IPS DF 19.7 (cell line): Measurements from ENCODE around the gene SMYD3.
"Not testable (repeated sequence)": the region's sequence is repeated elsewhere in the genome, so short reads cannot be mapped to it uniquely, and the experiment has no call there.

Experiments
- DNase-seq: peaks from one replicate; pipeline ENCODE4 v3.0.0-alpha.2; 2013; ENCODE audit warnings: low read depth, low spot score

SMYD3 gene

DNA sequence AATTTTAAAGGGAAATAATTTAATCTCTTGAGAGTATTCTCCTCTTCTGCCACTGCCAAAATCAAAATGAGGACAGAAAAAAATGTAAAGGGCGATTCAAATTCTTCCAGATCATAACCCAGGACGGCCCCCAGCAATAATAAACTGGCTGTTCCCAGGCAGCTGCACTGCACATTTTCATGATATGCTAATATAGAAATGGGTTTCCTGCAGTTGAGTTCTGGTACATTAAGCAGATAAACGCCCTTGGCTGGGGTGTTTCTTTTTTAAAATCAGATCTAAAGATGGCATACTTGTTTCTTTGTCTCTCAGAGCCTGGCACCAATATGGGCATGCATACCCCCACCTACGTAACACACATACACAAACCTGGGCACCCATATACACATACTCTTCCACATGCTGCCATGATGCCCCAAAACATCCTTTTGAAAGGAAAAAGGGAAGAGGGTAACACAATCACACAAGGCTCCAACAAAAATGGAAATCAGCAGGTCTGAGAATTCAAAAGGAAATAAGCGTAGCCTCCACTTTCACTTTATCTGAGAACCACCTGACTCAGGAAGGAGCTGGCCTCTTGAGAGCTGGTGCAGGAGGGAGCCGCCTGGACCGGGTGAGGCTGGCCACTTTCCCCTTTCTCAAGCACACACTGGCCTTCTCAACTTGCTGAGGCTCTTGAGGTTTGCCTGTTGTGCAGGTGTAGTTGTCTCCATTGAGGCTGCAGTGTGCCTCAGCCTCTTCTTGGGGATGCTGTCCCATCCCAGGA is 698.9 kb downstream of the SMYD3 start:
- DNase-seq: no peak

DNA sequence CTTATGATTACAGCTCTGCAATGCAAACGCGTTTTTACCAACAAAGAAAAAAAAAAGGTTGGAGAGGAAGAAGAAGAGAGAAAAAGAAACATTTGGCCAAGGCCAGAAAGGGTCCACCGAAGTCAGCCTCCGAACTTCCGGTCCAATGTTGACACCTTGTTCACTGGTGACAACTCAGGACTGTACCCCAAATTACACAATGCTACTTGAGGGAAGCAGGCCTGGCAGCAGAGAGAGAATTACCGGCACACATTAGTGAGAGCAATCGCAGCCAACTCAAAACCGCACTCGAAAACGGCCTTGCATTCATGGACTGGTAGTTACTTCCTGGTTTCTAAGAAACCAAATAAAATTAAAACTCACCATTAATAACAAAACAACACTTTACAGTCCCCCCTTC is 699.8 kb downstream of the SMYD3 start:
- no peak for DNase-seq

DNA sequence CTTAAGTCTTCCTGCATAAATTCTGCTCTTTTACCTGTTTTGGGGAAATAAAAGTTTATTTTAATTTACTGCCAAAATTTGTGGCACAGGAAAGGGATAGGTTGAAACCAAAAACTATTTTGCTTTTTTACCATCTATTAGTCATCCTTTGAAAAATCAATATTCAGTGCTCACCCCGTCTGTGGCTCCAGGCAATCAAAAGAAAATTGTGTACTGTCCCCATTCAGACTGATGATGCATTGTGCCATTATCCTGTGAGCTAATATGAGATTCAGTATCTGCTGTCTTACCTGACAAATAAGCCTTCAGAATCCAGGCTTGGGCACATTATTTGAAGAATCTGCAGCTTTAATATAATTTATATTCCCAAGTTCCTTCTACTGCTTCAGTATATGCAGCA is 701.5 kb downstream of the SMYD3 start:
- DNase-seq: no peak

DNA sequence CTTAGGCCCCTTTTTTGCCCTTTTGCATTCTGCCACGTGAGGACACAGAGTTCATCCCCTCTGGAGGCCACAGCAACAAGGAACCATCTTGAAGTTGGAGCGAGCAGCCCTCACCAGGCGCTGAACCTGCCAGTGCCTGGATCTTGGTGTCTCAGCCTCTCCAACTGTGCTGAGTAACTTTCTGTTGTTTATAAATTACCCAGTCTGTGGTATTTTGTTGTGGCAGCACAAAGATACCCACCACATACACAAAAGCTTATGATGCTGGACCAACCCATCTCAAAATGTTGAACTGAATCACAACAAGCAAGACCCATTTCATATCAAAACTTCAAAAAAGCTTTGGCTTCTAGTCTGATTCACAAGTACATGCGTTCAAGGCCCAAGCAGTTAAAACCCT is 702.4 kb downstream of the SMYD3 start:
- DNase-seq: no peak

DNA sequence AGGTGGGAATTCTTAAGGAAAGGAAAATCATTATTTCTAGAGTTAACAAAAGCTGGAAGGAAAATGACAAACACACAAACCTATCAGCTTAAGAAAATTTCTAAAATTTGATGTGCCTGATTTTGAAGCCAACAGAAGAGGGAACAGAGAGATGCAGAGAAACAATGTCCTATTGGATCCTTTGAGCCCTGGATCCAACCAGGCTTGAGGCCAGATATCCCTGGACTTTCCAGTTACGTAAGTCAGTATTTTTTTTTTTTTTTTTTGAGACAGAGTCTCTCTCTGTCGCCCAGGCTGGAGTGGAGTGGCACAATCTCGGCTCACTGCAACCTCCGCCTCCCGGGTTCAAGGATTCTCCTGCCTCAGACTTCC is 703.4 kb downstream of the SMYD3 start:
- no peak for DNase-seq

DNA sequence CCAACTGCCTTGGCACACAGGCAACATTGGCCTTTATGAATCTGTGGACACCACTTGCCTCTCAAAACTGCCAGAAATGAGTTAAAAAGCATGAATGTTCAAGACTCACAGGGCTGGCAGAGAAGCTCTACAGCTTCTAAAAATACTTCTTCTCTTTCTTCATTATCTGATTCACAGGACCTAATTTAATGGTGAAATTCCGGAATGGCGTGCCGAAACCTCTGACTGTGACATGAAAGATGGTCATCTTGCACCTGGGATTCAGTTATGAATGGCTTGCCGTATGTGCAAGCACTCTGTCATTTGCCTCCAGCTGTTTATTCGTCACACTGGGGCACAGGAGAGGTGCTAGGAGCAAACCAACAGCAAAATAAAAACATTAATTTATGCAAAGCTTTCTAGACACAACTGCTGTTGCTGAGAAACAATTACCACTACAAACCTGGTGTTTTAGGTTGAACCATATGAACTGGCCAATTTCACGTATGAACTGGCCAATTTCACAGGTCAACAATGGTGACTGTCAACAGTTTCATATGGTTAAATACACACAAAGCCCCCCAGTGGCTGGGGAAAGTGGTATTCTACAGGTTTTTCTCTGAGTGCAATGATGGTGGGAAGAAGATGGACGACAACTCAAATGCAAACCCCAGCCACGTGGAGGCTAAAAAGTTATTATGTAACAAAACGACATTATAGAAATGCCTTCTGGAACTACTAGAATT is 704.0 kb downstream of the SMYD3 start:
- DNase-seq: no peak

DNA sequence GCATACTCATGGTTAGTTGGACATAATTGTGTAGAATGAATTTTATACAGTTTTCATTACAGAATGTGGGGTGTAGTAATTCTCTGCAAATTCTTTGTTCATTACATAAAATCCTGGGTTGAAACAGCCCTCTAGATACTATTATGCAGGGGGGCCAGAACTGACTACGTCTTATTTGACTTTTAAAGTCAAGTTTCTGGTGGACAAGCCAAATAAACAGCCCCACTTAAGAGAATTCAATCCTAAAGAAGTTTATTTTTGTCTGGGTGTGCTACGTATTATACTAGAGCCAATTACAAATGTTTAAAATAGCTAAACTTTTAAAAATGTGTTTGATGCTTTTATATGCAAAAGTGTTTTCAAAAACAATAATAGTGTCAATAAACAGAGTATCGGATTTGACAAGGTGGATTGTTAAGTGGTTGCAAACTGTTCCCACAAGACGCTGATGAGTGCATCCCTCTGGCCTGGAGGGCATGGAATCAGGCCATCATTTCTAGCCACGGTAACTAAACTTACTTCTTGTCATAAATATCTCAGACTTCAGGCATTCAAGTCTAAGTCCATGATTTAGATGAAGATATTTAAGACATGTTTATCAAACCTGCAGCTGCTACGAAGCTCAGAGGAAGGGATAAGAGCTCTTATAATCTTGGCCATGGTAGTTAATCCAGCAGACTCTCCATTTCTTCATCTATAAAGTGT is 706.0 kb downstream of the SMYD3 start:
- no peak for DNase-seq

DNA sequence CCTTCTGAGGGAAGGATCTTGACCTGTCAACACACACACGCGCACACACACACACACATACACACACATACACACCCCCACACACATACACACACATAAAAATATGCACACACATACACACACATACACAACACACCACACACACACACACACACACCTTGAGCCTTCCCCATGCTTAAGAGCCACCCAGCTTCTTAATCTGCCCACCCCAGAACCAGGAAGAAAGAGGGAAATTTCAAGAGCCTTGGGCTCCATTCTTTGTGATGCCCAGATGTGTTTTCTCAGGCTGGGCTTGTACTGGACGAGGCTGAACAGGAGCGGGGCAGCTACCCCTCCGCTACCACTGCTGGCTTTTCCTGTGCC is 708.7 kb downstream of the SMYD3 start:
- no peak for DNase-seq

DNA sequence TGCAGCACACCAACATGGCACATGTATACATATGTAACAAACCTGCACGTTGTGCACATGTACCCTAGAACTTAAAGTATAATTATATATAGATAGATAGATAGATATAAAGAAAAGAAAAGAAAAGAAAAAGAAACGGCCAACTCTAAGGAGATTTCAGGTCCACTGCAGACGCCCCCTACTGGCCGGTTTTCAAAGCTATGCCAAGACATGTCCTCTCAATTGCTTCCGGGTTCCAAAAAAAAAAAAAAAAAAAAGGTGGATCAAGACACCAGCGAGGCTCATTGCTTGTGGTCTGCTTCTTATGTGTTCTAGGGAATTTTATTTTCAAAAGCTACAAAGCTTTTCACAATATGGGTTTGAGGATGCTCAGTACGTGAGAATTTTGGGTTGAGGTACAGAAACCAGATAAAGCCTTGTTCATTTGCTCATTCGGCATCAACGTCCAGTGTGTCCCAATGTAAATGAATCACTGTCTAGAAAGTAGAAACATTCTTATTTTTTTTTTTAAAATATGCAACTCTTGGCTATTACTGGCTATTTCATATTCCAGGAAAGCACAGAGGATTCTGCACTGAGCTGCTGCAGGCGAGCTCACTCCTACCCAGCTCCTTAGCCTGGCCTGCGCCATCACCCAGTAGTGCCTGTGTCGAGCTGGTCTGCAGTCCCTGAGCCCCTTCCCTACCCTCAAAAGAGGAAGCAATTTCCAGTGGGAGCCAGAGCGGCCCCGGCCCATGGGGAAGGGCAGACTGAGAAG is 709.3 kb downstream of the SMYD3 start:
- no peak for DNase-seq

DNA sequence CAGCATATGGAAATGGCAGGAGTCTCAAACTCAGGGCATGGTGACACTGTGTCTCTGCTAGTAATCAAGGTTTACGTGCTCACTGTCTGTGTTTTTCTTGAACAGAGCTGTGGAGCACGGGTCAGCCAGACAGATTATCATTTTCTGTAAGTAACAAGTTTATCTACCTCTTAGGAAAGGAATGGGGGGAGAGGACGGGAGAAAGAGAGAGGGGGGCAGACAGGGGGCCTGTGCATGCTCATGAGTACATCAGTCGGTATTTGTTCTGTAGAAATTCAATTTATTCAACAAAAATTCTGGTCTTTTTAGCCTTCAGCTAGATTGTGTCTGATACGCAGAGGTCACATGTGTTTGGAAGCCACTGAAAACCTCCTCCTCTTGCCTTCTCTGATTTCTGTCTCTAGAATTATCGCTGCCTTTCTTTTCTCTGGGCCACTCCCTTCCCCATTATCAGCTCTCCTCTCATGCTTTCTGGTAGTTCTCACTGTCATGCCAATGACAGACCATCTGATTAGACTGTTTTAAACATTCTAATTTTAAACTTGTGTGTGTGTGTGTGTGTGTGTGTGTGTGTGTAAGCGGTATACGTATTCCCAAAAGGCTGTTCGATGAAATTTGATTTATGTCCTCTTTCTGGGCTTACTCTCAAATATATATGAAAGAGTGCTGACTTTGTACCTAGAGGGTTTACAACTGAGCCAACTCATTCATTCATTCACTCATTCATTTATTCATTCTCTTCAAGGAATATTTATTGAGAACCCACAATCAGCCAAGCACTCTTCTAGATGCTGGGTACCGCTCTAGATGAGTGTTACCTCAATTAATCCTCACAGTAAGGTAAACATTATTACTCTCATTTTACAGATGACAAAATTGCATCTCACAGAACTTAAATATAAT is 715.4 kb downstream of the SMYD3 start:
- no peak for DNase-seq

DNA sequence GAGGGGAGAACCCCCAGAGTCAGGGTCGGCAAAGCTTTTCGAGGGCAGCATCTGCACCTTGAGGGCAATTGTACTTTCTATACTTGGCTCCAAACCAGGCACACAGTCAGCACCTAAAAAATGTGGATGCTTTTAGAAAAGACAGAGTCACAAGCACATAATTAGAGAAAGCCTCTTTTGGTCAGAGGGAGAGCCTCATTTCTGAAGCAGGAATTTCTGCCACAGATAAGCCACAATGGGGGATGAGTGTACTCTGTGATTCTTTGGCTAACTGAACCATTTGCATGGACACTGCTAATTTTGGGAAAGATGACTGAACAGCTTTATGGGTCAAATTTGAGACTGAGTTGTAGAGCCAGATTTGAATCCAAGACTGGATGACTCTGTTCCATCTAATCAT is 716.6 kb downstream of the SMYD3 start:
- no peak for DNase-seq

DNA sequence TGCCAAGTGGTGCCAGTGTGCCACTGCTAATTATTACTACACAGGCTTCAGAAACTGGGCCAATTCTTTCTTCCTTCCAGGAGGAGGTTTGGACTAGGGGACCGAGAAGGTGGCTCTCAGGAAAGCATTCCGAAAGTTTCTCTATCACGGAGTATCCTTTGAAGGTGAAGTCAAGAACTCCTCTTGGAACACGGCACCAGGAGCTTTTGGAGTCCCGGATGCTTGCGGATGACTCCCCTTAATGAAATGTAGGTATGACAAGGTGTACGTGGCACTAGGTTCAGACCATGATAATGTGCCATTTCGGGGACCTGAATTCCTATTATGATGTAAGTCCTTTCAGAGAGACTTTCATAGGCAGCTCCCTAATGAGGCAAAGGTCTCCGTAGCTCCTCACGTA is 718.2 kb downstream of the SMYD3 start:
- no peak for DNase-seq

DNA sequence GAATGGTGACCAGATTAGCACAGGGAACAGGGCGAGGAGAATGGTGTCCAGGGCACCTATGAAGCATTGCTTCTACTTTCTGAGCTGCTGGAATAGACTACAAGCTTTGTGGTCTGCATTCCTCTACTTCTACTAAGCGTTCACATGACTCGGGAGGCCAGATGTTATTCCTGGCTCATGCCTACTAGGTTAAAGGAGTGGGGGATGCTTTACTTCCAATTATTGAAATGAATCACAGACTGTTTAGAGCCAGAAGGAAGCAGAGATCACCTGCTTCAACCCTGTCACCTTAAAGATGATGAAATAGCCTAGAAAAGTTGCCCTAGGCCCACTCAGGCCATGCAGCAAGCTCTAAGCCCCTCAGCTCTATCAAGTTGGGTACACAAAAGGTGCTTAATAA is 718.8 kb downstream of the SMYD3 start:
- DNase-seq: no peak

DNA sequence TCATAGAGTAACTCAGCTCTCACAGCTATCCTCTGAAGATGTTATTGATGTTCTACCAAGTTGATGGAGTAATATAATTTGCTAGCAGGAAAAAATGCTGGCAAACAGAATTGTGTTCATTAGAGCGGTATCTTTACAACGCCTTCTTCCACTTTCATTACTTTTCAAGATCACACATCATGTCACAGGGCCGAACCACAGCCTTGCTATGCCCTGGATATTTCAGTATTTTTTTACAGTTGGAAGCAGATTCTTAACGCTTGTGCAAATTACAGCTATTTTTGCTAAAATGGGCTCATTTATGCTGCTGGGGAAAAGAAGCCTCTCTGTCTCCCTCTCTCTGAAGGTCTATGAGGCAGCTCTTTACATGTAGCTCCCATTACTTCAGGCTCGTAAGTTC is 720.1 kb downstream of the SMYD3 start:
- DNase-seq: no peak

DNA sequence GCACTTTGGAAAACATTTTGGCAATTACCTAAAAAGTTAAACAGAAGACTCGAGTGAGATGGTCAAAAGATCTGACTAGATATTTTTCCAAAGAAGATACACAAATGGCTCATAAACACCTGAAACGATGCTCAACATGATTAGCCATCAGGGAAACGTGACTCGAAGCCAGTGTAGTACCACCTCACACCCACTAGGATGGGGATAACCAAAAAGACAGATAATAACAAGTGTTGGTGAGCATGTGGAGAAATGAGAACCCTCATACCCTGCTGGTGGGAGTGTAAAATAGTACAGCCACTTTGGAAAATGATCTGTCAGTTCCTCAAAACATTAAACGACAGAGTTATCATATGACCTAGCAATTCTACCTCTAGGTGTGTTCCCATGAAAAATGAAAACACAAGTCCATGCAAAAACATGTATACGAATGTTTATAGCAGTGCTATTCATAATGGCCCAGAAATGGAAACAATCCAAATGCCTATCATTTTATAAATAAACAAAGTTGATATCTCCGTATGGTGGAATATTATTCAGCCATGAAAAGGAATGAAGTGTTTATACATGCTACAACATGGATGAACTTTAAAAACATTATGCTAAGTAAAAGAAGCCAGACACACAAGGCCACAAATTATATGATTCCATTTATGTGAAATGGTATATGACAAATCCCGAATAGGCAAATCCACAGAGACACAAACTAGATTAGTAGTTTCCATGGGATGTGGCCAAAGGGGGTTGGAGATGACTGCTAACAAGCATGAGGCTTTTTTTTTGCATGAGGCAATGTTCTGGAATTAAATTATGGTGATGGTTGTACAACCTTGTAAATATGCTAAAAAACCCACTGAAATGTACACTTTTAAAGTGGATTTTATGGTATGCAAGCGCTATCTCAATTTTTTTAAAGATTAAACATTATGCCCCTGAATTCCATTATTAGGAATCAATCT is 727.0 kb downstream of the SMYD3 start:
- no peak for DNase-seq

DNA sequence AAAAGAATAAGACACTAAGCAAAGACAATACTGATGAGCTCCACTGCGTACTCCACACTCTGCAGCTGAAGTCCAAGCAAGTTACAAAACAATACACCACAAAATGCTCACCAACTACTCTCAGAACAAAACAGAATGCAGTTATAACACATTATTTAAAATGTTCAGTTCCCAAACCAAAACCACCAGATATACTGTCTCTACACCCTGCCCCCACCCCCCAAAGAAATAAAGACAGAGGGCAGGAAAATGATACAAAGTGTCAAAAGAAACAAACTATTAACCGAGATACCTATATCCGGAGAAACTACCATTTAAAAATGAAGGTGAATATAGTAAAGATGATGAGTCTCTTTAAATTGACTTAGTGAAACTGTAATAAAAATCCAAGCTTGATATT is 729.3 kb downstream of the SMYD3 start:
- no peak for DNase-seq

DNA sequence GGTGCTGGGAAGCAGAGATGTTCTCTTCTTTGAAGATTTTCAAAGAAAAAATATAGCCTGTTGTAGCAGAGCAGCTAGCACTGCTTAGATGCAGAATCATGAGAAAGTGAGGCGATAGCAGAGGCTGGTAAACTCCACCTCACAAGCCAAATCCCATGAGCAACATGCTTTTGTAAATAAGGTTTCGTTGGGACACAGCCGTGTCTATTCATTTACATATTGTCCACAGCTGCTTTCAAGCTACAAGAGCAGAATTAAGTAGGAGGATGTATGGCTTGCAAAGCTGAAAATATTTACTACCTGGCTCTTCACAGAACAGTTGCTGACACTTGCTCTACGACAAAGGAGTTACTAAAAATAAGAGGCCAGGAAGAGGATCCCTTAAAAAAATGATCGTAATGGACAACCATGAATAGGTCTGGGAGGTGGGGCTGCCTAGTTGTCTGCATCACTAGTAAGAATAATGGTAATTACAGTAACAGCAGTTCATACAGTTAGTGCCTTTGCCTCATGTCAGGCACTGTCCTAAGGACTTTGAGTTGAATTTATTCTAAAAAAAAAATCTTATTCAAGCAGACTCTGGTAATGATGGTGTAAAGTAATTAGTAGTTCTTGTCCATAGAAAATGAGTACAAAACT is 730.3 kb downstream of the SMYD3 start:
- no peak for DNase-seq

DNA sequence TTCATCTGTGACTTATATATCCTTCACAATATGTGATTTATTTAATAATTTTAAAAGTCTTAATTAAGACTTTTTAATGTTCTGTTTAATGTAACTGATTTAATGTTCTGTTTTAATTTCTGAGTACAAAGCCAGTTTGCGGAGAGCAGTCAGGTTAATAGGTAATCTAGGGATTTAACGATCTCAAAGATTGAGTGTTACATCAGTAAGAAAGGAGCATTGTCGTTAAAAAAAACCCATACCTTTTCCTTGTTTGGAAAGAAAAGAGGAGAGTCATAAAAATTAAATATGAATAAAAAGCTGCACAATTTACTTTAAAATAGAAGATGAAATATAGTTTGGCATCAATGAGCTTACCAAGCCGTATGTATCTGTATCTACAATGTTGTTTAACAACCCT is 730.9 kb downstream of the SMYD3 start:
- DNase-seq: no peak

DNA sequence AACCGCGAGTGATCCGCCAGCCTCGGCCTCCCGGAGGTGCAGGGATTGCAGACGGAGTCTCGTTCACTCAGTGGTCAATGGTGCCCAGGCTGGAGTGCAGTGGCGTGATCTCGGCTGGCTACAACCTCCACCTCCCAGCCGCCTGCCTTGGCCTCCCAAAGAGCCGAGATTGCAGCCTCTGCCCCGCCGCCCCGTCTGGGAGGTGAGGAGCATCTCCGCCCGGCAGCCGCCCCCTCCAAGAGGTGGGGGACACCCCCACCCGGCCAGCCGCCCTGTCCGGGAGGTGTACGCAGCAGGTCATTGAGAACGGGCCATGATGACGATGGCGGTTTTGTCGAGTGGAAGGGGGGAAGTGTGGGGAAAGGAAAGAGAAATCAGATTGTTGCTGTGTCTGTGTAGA is 732.1 kb downstream of the SMYD3 start:
- not testable (repeated sequence) for DNase-seq

DNA sequence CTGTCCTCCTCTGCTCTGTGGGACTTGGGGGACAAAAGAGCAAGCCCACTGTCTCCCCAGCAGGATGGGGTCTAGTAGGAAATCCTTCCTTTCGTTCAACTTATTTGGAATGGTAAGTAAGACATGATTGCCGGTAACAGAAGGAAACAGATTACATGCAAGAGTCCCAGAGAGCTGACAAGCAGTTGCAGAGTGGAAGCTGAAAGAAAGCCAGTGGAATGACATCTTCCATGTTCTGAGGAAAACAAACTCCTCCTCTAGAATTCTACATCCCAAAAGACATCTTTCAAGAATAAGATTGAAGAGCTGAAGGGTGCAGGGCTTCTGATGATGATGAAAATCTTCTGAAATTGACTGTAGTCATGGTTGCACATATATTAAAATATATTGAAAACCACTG is 732.9 kb downstream of the SMYD3 start:
- no peak for DNase-seq
